Ovary (tissue), 9 donors: Measurements from ENCODE around the gene MYOZ2. TPM values are rescaled to one million over a fixed set of nuclear protein-coding genes. Genes with fewer than 3 reads are reported as not detected.
"Not testable (repeated sequence)": the region's sequence is repeated elsewhere in the genome, so short reads cannot be mapped to it uniquely, and the experiment has no call there.

Experiments used
- DNase-seq, 5 donors: peaks; one replicate each; pipeline ENCODE4 v3.0.0-alpha.2; 2019 to 2020
- H3K27ac ChIP-seq, 2 donors: fragments of 200-600 bp; one replicate each; pipeline versions ENCODE4 v1.5.1 to v1.8.0; 2019 to 2022
- H3K27me3 ChIP-seq: fragments of 200-600 bp; one replicate; pipeline ENCODE4 v1.8.0; 2022
- H3K36me3 ChIP-seq: fragments of 200-600 bp; sonication (generic); one replicate; pipeline ENCODE4 v1.5.1; 2019
- H3K4me1 ChIP-seq: one replicate; pipeline ENCODE4 v1.8.1; 2013; ENCODE audit warnings: mild to moderate bottlenecking, moderate library complexity; ENCODE audit not compliant: insufficient read depth
- H3K4me3 ChIP-seq: fragments of 200-600 bp; sonication (generic); one replicate; pipeline ENCODE4 v1.5.1; 2017
- H3K9me3 ChIP-seq, 2 donors: fragments of 200-600 bp in 1 of 2; sonication (generic) in 1 of 2; one replicate each; pipeline versions ENCODE4 v1.5.1 to v1.8.1; 2013 to 2019; ENCODE audit warnings: mild to moderate bottlenecking in 1 of 2, moderate library complexity in 1 of 2
- EP300 ChIP-seq: sonication (generic); formaldehyde crosslinking; IDR thresholded peaks from one replicate; pipeline ENCODE4 v1.6.1; 2017; ENCODE audit warnings: antibody characterized with exemption
- POLR2A ChIP-seq: fragments of 450-650 bp; IDR thresholded peaks from one replicate; pipeline ENCODE4 v1.6.1; 2017; ENCODE audit warnings: antibody characterized with exemption, mild to moderate bottlenecking, moderate library complexity
- WGBS, 3 donors: extraction: QIAGEN DNeasy Blood & Tissue Kit in 1 of 3; methylation state at CpG; one replicate each; pipeline versions ENCODE4 v1.1.5 to v1.1.7; 2013 to 2017; 5-methylcytosine and 5-hydroxymethylcytosine counted together
- intact Hi-C, 4 donors: fragments of 100-400 bp; cut with DNase I; formaldehyde crosslinking; loops; one replicate each; pipeline versions ENCODE4 v1.11.0 to v1.15.1; 2022 to 2023
- polyA plus RNA-seq, 2 donors: library from polyadenylated mRNA; stranded (reverse); fragments of 200-250 nt in 1 of 2; fragments of 350-450 nt in 1 of 2; fragmentation: Illumina TruSeq in 1 of 2; extraction: RNeasy Lipid Tissue Mini Kit (QIAGEN cat#74804) in 1 of 2; gene quantifications; one replicate each; pipeline ENCODE4 v1.2.3, GENCODE V29; 2013 to 2014
- total RNA-seq, 7 donors: library from RNA; depleted of rRNA in 2 of 7; stranded (reverse); fragments of >200 nt in 2 of 7; fragmentation: NEBNext Ultra II Directional in 3 of 7; extraction: Animal tissue kit (Norgen Biotek cat#: 25700) in 3 of 7; gene quantifications; one replicate each; pipeline versions ENCODE4 v1.1.0 to v1.2.4, GENCODE V29; 2016 to 2023
- TF ChIP-seq, protein P1 (sequence below), 3 donors: fragments of 450-650 bp in 2 of 3; fragments of 200-600 bp in 1 of 3; IDR thresholded peaks; one replicate each; pipeline versions ENCODE4 v1.5.1 to v1.8.0; 2016 to 2022; ENCODE audit warnings: antibody characterized with exemption in 3 of 3, mild to moderate bottlenecking in 1 of 3
- donor health status: DM: no; HTN: no; CAD: no; lungs with moderate emphysema.
- donor health status: DM: no; HTN: no; CAD: no.
- donor health status: Bipolar disorder and iron deficiency.
- donor health status: DM: yes; HTN: yes; CAD: no.
- donor health status: DM: no; HTN: no; CAD: no.
- donor health status: DM: yes; HTN: yes; CAD: no.

The MYOZ2 gene
- total and polyA plus RNA-seq, 9 donors, result 0.34 to 1.1 (median 0.55) TPM

DNA sequence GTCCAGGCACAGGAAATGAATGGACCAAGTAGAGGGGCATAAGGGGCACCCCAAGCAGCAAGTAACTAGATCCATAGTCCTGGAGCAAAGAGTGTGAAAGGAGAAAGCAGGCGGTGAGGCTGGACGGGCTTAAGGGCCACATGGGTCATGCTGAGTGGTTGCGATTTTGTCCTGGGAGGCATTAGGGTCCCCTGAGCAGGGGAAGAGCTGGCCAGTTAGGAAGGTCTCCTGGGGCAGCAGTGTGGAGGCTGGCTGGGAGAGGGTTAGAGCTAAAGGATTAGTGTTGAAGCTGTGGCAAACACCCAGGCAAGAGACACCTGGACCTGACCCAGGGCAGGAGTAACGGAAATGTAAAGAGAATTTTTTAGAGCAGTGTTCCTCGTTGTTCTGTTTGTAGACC, 26.5 kb downstream of the MYOZ2 start:
- 83 to 89% (median 85%) methylated on average over 5 of the region's 5 CpGs for WGBS, 3 donors
- no peaks in the 10 kb centered on the region for H3K36me3 ChIP-seq
- H3K27me3 ChIP-seq, result no peaks in the 10 kb centered on the region

DNA sequence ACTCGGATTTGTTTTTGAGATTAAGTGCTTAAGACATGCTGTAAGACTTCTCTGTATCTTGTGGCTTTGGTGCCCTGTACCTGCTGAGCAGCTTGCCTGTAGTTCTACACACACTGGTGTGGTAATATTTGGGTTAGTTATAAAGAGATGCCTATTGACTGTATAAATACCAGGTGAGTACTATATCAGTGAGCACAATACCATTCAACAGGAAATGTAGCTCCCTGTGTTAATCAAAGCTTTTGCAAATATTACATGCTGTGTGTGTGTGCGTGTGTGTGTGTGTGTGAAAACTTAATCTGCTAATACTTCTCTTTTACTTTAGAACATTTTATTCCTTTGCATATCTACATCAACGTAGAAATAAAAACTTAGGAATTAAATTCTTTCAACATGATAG, 30.1 kb downstream of the MYOZ2 start:
- WGBS, 3 donors, result 86 to 92% (median 90%) methylated on average over 3 of the region's 3 CpGs
- no peaks in the 10 kb centered on the region for H3K36me3 ChIP-seq
- DNase-seq, result no peak
- no peaks in the 10 kb centered on the region for H3K9me3 ChIP-seq
- H3K27ac ChIP-seq, result no peak overlapping the region
- TF ChIP-seq EP300 (no peak), POLR2A (no peak)
- TF ChIP-seq, protein P1, sequence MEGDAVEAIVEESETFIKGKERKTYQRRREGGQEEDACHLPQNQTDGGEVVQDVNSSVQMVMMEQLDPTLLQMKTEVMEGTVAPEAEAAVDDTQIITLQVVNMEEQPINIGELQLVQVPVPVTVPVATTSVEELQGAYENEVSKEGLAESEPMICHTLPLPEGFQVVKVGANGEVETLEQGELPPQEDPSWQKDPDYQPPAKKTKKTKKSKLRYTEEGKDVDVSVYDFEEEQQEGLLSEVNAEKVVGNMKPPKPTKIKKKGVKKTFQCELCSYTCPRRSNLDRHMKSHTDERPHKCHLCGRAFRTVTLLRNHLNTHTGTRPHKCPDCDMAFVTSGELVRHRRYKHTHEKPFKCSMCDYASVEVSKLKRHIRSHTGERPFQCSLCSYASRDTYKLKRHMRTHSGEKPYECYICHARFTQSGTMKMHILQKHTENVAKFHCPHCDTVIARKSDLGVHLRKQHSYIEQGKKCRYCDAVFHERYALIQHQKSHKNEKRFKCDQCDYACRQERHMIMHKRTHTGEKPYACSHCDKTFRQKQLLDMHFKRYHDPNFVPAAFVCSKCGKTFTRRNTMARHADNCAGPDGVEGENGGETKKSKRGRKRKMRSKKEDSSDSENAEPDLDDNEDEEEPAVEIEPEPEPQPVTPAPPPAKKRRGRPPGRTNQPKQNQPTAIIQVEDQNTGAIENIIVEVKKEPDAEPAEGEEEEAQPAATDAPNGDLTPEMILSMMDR (IDR thresholded peaks at IDR 0.05), result no peak
- no peaks in the 10 kb centered on the region for H3K27me3 ChIP-seq
- no peak overlapping the region for H3K4me3 ChIP-seq
- intact Hi-C loops, result no loop called here
- H3K4me1 ChIP-seq, result no peaks in the 10 kb centered on the region

More for the DNA sequence above, 26.5 kb downstream of the MYOZ2 start:
- intact Hi-C loops, result no loop called here
- Histone ChIP-seq H3K4me1 (no peaks in the 10 kb centered on the region), H3K4me3 (no peak overlapping the region), H3K27ac (no peak overlapping the region), H3K9me3 (no peaks in the 10 kb centered on the region)
- no peak for DNase-seq
- TF ChIP-seq EP300 (no peak), POLR2A (no peak)
- TF ChIP-seq, protein P1 (IDR thresholded peaks at IDR 0.05), result no peak

DNA sequence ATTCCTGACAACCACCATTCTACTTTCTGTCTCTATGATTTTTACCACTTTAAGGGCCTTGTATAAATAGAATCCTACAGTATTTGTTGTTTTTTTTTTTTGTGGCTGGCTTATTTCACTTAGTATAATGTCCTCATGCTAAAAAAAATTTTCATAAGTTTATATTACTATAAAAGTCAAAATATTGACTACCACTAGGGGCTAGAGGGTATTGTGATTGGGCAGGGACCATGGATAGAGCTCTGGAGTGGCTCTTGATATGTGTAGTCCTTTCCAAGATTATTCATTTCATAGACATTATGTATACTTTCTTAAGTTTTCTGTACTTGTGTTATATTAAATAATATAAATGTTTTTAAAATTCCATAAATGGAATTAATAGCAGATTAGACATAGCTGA, 34.6 kb downstream of the MYOZ2 start:
- H3K4me1 ChIP-seq, result no peaks in the 10 kb centered on the region
- TF ChIP-seq, protein P1 (IDR thresholded peaks at IDR 0.05), result no peak
- H3K4me3 ChIP-seq, result no peak overlapping the region
- no peaks in the 10 kb centered on the region for H3K9me3 ChIP-seq
- H3K27me3 ChIP-seq, result no peaks in the 10 kb centered on the region
- H3K27ac ChIP-seq, result no peak overlapping the region
- no peaks in the 10 kb centered on the region for H3K36me3 ChIP-seq
- intact Hi-C loops, result no loop called here
- no peak for DNase-seq

DNA sequence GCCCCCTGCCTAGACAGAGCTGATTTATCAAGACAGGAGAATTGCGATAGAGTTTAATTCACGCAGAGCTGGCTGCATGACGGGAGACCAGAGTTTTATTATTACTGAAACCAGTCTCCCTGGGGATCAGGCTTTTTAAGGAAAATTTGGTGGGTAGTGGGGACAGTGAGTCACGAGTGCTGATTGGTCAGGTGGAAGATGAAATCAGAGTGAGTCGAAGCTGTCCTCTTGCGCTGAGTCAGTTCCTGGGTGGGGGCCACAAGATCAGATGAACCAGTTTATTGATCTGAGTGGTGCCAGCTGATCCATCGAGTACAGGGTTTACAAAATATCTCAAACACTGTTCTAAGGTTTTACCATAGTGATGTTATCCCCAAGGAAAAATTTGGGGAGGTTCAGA, 36.6 kb downstream of the MYOZ2 start:
- no peak for TF ChIP-seq POLR2A
- no peak for TF ChIP-seq EP300
- TF ChIP-seq, protein P1 (IDR thresholded peaks at IDR 0.05), result no peak
- WGBS, 3 donors, result 88 to 93% (median 92%) methylated on average over 7 of the region's 7 CpGs
- H3K27me3 ChIP-seq, result no peaks in the 10 kb centered on the region

DNA sequence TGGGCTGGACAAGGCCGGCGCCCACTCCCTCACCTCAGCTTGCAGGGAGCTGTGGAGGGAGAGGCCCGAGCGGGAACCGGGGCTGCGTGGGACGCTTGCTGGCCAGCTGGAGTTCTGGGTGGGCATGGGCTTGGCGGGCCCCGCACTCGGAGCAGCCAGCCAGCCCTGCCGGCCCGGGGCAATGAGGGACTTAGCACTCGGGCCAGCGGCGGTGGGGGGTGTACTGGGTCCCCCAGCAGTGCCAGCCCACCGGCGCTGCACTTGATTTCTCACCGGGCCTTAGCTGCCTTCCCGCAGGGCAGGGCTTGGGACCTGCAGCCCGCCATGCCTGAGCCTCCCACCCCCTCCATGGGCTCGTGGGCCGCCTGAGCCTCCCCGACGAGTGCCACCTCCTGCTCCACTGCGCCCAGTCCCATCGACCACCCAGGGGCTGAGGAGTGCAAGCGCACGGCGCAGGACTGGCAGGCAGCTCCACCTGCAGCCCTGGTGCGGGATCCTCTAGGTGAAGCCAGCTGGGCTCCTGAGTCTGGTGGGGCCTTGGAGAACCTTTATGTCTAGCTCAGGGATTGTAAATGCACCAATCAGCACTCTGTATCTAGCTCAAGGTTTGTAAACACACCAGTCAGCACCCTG, 38.2 kb downstream of the MYOZ2 start:
- DNase-seq, H3K9me3 ChIP-seq, H3K4me3 ChIP-seq, H3K27ac ChIP-seq, H3K27me3 ChIP-seq, intact Hi-C loops, H3K4me1 ChIP-seq, H3K36me3 ChIP-seq: not testable (repeated sequence)
- 93 to 96% (median 93%) methylated on average over 24 to 30 of the region's 30 CpGs for WGBS, 3 donors

More for the DNA sequence above, 36.6 kb downstream of the MYOZ2 start:
- H3K4me3 ChIP-seq, result no peak overlapping the region
- H3K9me3 ChIP-seq, result no peaks in the 10 kb centered on the region
- intact Hi-C loops, result no loop called here
- no peaks in the 10 kb centered on the region for H3K4me1 ChIP-seq
- H3K27ac ChIP-seq, result no peak overlapping the region
- no peak for DNase-seq
- no peaks in the 10 kb centered on the region for H3K36me3 ChIP-seq
